Prostate gland (tissue), 2 donors: ENCODE measurements around the gene PDP2.

Experiments
- POLR2A ChIP-seq: fragments of 450-650 bp; IDR thresholded peaks from one replicate; pipeline ENCODE4 v1.6.1; 2016; ENCODE audit warnings: antibody characterized with exemption, mild to moderate bottlenecking
- POLR2AphosphoS5 ChIP-seq: sonication (generic); formaldehyde crosslinking; IDR thresholded peaks from one replicate; pipeline ENCODE4 v1.6.1; 2017; ENCODE audit warnings: antibody characterized with exemption
- TF ChIP-seq, protein P1 (sequence below), 4 experiments: fragments of 200-600 bp in 2 of 4; fragments of 450-650 bp in 2 of 4; sonication (generic) in 2 of 4; IDR thresholded peaks; 1 replicate in 3 of 4; 2 replicates in 1 of 4; pipeline ENCODE4 v1.5.1; 2016 to 2019; ENCODE audit warnings: antibody characterized with exemption in 4 of 4, mild to moderate bottlenecking in 2 of 4, moderate library complexity in 2 of 4

DNA sequence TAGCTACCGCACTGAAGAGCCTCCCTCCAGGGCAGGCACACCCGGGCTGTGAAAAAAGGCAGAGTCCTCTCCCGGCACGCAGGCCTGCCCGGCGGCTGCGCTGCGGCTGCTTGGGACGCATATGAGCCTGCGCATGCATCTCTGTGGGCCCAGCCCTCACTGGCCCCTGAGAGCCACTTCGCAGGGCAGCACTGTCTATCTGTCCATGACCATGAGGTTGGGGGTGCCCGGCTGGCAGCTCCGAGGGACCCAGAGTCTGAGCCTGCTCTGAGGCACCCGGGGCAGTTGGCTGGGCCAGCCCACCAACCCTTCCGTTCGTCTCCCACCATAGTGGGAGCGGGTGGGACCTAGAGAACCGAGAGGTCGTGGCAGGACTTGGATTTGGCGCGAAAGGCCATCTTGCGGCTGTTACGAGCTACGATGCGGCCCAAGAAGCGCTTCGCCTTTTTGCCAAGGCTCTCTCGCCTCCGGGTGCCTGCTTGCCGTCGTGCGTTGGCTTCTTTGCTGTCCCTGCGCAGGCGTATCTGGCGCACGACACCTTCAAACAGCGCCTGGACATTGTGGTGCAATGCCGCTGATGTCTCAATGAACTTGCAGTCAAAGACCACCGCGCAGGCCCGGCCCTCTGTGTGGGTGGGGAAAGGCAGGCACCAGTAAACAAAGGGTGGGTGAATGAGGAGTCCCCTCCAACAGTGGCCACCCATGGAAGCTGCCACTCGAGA is 41.6 kb downstream of the PDP2 start:
- TF ChIP-seq POLR2A (no peak), POLR2AphosphoS5 (no peak)
- TF ChIP-seq, protein P1, sequence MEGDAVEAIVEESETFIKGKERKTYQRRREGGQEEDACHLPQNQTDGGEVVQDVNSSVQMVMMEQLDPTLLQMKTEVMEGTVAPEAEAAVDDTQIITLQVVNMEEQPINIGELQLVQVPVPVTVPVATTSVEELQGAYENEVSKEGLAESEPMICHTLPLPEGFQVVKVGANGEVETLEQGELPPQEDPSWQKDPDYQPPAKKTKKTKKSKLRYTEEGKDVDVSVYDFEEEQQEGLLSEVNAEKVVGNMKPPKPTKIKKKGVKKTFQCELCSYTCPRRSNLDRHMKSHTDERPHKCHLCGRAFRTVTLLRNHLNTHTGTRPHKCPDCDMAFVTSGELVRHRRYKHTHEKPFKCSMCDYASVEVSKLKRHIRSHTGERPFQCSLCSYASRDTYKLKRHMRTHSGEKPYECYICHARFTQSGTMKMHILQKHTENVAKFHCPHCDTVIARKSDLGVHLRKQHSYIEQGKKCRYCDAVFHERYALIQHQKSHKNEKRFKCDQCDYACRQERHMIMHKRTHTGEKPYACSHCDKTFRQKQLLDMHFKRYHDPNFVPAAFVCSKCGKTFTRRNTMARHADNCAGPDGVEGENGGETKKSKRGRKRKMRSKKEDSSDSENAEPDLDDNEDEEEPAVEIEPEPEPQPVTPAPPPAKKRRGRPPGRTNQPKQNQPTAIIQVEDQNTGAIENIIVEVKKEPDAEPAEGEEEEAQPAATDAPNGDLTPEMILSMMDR (IDR thresholded peaks at IDR 0.05) = no peak
